Astrocyte of the spinal cord (primary cell): Measurements from ENCODE around the gene PKLR.
A peak's percentile ranks its signal among the peaks of the same experiment; 100 is the strongest.

Source experiments
- DNase-seq: peaks from one replicate; pipeline ENCODE4 v3.0.0; 2011; ENCODE audit warnings: low read depth, low spot score
- H3K4me3 ChIP-seq: 2 replicates; pipeline ENCODE4 v1.5.1; 2011; ENCODE audit warnings: low read depth, mild to moderate bottlenecking, low read length, moderate library complexity
- CTCF ChIP-seq: IDR thresholded peaks from 2 replicates; pipeline ENCODE4 v1.5.1; 2012; ENCODE audit warnings: low read depth, mild to moderate bottlenecking, low read length, inconsistent platforms
- in situ Hi-C: cut with HindIII; loops from 2 replicates; pipeline ENCODE4 v1.10.0; 2017; ENCODE audit warnings: low sequenced_read_pairs

PKLR gene

DNA sequence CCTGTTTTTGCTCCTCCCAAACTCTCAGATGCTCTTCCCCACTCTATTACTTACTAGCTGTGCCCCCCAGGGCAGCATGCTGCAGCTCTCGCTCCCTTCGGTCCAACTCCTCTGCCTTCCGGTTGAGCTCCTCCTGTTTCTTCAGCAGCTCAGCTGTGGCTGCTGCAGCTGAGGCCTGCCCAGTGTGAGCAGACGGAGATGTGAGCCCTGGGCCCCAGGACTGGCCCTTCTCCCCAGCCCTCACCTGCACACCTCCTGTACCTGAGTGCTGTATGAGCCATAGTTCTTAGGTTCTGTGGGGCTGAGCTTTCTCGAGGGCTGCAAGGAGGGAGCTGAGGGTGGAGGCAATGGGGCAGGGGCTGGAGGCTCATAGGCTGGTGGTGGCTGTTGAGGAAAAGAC, 41.0 kb downstream of the PKLR start:
- DNase-seq: no peak
- H3K4me3 ChIP-seq: no peak overlapping the region
- in situ Hi-C loops: no loop called here
- no peak for TF ChIP-seq CTCF

GRCh38 chr1:155256058-155256852, 45.0 kb downstream of the PKLR start:
- in situ Hi-C loops: no loop called here
- TF ChIP-seq CTCF: no peak
- peak overlapping the region; percentile 73 for H3K4me3 ChIP-seq
- no peak for DNase-seq

- in situ Hi-C loops: no loop called here
- TF ChIP-seq CTCF: no peak
- H3K4me3 ChIP-seq: peak within 1 kb of the TSS; percentile 73
- peak; percentile 82 for DNase-seq
Measured at GRCh38 chr1:155255243-155256007, 45.8 kb downstream of the PKLR start, which contains the start of gene ENTREP3. Gene ENTREP3, minus strand, starts transcription at chr1:155255483. Its CDS starts 606 bp downstream, at chr1:155254877.

DNA sequence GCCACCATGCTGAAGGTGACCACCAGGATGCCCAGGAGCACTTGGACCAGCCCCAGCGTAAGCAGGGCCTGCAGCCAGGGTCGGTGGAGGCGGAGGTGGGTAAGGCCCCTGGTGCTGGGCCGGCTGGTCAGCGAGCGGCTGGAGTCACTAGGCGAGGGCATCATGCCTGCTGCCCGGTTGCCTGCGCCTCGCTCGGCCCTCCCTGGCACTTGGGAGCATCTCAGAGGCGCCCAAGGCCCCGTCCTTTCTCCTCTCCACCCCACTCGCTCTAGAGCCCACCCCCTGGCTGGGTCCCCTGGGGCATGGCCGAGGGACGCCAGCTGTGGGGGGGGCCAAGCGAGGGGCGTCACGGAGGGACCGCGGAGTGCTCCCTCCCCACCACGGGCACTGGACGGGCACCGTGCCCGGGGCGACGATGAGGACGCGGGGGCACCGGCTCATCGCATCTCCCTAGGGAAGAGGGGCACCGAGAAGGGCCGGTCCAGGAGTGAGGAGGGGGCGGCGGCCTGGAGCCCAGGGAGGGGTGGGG, 46.5 kb downstream of the PKLR start:
- in situ Hi-C loops: no loop called here
- no peak for TF ChIP-seq CTCF

GRCh38 chr1:155254228-155254713, 47.0 kb downstream of the PKLR start:
- in situ Hi-C loops: no loop called here
- no peak for DNase-seq
- H3K4me3 ChIP-seq: peak overlapping the region; percentile 73
- TF ChIP-seq CTCF: no peak

More for the DNA sequence above, 46.5 kb downstream of the PKLR start:
- DNase-seq: peak; percentile 10
- peak overlapping the region; percentile 73 for H3K4me3 ChIP-seq

GRCh38 chr1:155253797-155254196, 47.4 kb downstream of the PKLR start:
- in situ Hi-C loops: no loop called here
- no peak for DNase-seq
- H3K4me3 ChIP-seq: peak overlapping the region; percentile 73
- TF ChIP-seq CTCF: no peak
